ENCODE results near the gene RTF1.
A peak's percentile ranks its signal among the peaks of the same experiment; 100 is the strongest.

- peak; percentile 10 for TF ChIP-seq CTCF (IDR thresholded peaks at IDR 0.05; ENCODE audit: low read depth, low read length, poor library complexity, severe bottlenecking)
- no peak for TF ChIP-seq EZH2phosphoT487 (IDR thresholded peaks at IDR 0.05; ENCODE audit: borderline replicate concordance, low read length)
These were observed 90.0 kb downstream of the RTF1 start for GRCh38 chr15:41506796-41507341.

Measured in DOHH2 (cell line).